NT2/D1 (cell line): ENCODE results near the gene IL15.
"Not testable (repeated sequence)": the region's sequence is repeated elsewhere in the genome, so short reads cannot be mapped to it uniquely, and the experiment has no call there.

Source experiments
- DNase-seq: peaks from one replicate; pipeline ENCODE4 v3.0.0-alpha.2; 2011; ENCODE audit warnings: low read depth, low spot score
- H3K27me3 ChIP-seq: 2 replicates; pipeline ENCODE4 v1.6.0; 2011; ENCODE audit warnings: mild to moderate bottlenecking; ENCODE audit not compliant: insufficient read length, insufficient read depth
- H3K36me3 ChIP-seq: 2 replicates; pipeline ENCODE4 v1.6.1; 2011; ENCODE audit warnings: mild to moderate bottlenecking, low read length, mixed read lengths; ENCODE audit not compliant: insufficient read depth, insufficient read length
- H3K4me1 ChIP-seq: 2 replicates; pipeline ENCODE4 v1.5.1; 2011; ENCODE audit not compliant: insufficient read depth, insufficient read length
- H3K4me3 ChIP-seq: 2 replicates; pipeline ENCODE4 v1.5.1; 2011; ENCODE audit warnings: low read depth; ENCODE audit not compliant: insufficient read length
- H3K9ac ChIP-seq: 2 replicates; pipeline ENCODE4 v1.6.0; 2011; ENCODE audit warnings: low read depth; ENCODE audit not compliant: insufficient read length
- H3K9me3 ChIP-seq: 2 replicates; pipeline ENCODE4 v1.5.1; 2011; ENCODE audit warnings: mild to moderate bottlenecking, low read length; ENCODE audit not compliant: insufficient read depth
- SUZ12 ChIP-seq: IDR thresholded peaks from 2 replicates; pipeline ENCODE4 v1.6.1; 2011; ENCODE audit not compliant: insufficient read length, insufficient read depth; ENCODE audit errors: extremely low read depth
- YY1 ChIP-seq: IDR thresholded peaks from 2 replicates; pipeline ENCODE4 v1.6.1; 2011; ENCODE audit not compliant: insufficient read length, insufficient read depth
- ZNF274 ChIP-seq: IDR thresholded peaks from 2 replicates; pipeline ENCODE4 v1.6.1; 2011; ENCODE audit warnings: mild to moderate bottlenecking, low read depth, low read length

IL15 gene

GRCh38 chr4:141686146-141686775, 49.9 kb downstream of the IL15 start:
- Histone ChIP-seq H3K9ac (no peak overlapping the region), H3K9me3 (no peaks in the 10 kb centered on the region), H3K36me3 (no peaks in the 10 kb centered on the region), H3K27me3 (no peaks in the 10 kb centered on the region), H3K4me1 (no peaks in the 10 kb centered on the region), H3K4me3 (no peak overlapping the region)
- no peak for DNase-seq
- TF ChIP-seq ZNF274 (no peak), SUZ12 (no peak), YY1 (no peak)

- Histone ChIP-seq H3K4me1 (no peaks in the 10 kb centered on the region), H3K9me3 (no peaks in the 10 kb centered on the region), H3K27me3 (no peaks in the 10 kb centered on the region), H3K36me3 (no peaks in the 10 kb centered on the region), H3K9ac (no peak overlapping the region), H3K4me3 (no peak overlapping the region)
- TF ChIP-seq SUZ12 (no peak), ZNF274 (no peak), YY1 (no peak)
- DNase-seq, result no peak
Measured at GRCh38 chr4:141686879-141687278, 50.5 kb downstream of the IL15 start.

GRCh38 chr4:141689726-141690296, 53.4 kb downstream of the IL15 start:
- not testable (repeated sequence) for H3K4me1 ChIP-seq, DNase-seq, H3K9ac ChIP-seq, H3K4me3 ChIP-seq, H3K9me3 ChIP-seq, H3K27me3 ChIP-seq, H3K36me3 ChIP-seq

- H3K27me3 ChIP-seq, H3K36me3 ChIP-seq, DNase-seq, H3K4me3 ChIP-seq, H3K4me1 ChIP-seq, H3K9me3 ChIP-seq, H3K9ac ChIP-seq: not testable (repeated sequence)
Measured at GRCh38 chr4:141691247-141691646, 54.9 kb downstream of the IL15 start.

GRCh38 chr4:141692081-141692480, 55.7 kb downstream of the IL15 start:
- Histone ChIP-seq H3K4me3 (no peak overlapping the region), H3K4me1 (no peaks in the 10 kb centered on the region), H3K9ac (no peak overlapping the region), H3K9me3 (no peaks in the 10 kb centered on the region), H3K27me3 (no peaks in the 10 kb centered on the region), H3K36me3 (no peaks in the 10 kb centered on the region)
- DNase-seq, result no peak
- TF ChIP-seq SUZ12, result no peak
- TF ChIP-seq ZNF274, result no peak
- TF ChIP-seq YY1, result no peak

- no peak overlapping the region for H3K4me3 ChIP-seq
- H3K4me1 ChIP-seq, result no peaks in the 10 kb centered on the region
- DNase-seq, result no peak
- H3K9me3 ChIP-seq, result no peaks in the 10 kb centered on the region; the same call in 1 of the 2 replicates
- no peaks in the 10 kb centered on the region for H3K36me3 ChIP-seq
- H3K9ac ChIP-seq, result no peak overlapping the region
- no peak for TF ChIP-seq ZNF274
- TF ChIP-seq SUZ12, result no peak
- TF ChIP-seq YY1, result no peak
- no peaks in the 10 kb centered on the region for H3K27me3 ChIP-seq
Measured at GRCh38 chr4:141697116-141697515, 60.7 kb downstream of the IL15 start.

- Histone ChIP-seq H3K27me3 (no peaks in the 10 kb centered on the region), H3K9ac (no peak overlapping the region), H3K4me1 (no peaks in the 10 kb centered on the region), H3K4me3 (no peak overlapping the region), H3K9me3 (no peaks in the 10 kb centered on the region; the same call in 1 of the 2 replicates), H3K36me3 (no peaks in the 10 kb centered on the region)
- DNase-seq, result no peak
- no peak for TF ChIP-seq ZNF274
- no peak for TF ChIP-seq SUZ12
- no peak for TF ChIP-seq YY1
Measured at GRCh38 chr4:141702472-141703182, 66.2 kb downstream of the IL15 start.
